Omental fat pad (tissue), 4 donors: ENCODE measurements around the gene WDR1. TPM values are rescaled to one million over a fixed set of nuclear protein-coding genes. Genes with fewer than 3 reads are reported as not detected.

Source experiments
- ATAC-seq: fragments of 150-250 bp; one replicate; pipeline ENCODE4 v1.9.1; 2016; ENCODE audit warnings: mild to moderate bottlenecking, moderate library complexity; ENCODE audit not compliant: low FRiP score
- DNase-seq: peaks from one replicate; pipeline ENCODE4 v3.0.0-alpha.2; 2019; ENCODE audit warnings: low spot score
- CTCF ChIP-seq, 3 donors: fragments of 450-650 bp; IDR thresholded peaks; one replicate each; pipeline ENCODE4 v1.5.1; 2016 to 2017; ENCODE audit warnings: antibody characterized with exemption in 3 of 3, mild to moderate bottlenecking in 3 of 3, moderate library complexity in 2 of 3
- total RNA-seq, 4 donors: library from RNA; depleted of rRNA; stranded (reverse); fragments of >200 nt; gene quantifications; one replicate each; pipeline ENCODE4 v1.1.0, GENCODE V29; 2016

WDR1 gene
- total RNA-seq, 4 donors from 2014 or later = 114 to 219 (median 135) TPM

DNA sequence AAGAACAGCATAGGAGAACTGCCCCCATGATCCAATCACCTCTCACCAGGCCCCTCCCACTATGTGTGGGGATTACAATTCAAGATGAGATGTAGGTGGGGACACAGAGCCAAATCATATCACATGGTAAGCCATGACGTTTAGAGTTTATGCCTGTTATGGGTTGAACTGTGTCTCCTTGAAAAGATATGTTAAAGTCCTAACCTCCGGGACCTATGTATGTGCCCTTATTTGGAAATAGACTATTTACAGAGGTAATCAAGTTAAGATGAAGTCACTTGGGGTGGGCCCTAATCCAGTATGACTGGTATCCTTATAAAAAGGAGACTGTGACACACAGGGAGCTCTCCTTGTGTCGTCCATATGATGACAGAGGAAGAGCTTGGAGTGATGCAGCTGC is 70.1 kb downstream of the WDR1 start:
- no peak for TF ChIP-seq CTCF (IDR thresholded peaks at IDR 0.05)
- DNase-seq = no peak
- no peak for ATAC-seq

GRCh38 chr4:10045481-10045880 is 71.1 kb downstream of the WDR1 start:
- TF ChIP-seq CTCF (IDR thresholded peaks at IDR 0.05) = no peak
- DNase-seq (no peak), ATAC-seq (no peak)

DNA sequence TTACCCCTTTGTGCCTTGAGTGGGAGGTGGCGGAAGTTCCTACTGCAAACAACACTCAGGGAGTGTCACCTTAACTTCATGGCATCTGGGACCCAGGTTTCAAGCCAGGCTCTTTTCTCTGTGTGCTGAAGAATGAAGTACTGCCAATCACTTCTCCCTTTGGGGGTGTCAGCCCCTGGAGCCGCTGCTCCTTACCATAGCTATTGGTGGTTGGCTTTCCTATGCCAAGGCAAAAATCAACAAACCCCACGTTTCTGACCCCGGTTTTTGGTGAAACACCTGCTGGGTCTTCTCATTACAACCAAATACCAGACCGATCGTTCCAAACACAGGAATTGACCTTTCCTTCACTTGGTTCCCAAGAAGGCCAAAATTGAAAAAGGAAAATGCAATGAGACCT is 75.6 kb downstream of the WDR1 start:
- TF ChIP-seq CTCF (IDR thresholded peaks at IDR 0.05) = no peak
- no peak for ATAC-seq
- DNase-seq = no peak

DNA sequence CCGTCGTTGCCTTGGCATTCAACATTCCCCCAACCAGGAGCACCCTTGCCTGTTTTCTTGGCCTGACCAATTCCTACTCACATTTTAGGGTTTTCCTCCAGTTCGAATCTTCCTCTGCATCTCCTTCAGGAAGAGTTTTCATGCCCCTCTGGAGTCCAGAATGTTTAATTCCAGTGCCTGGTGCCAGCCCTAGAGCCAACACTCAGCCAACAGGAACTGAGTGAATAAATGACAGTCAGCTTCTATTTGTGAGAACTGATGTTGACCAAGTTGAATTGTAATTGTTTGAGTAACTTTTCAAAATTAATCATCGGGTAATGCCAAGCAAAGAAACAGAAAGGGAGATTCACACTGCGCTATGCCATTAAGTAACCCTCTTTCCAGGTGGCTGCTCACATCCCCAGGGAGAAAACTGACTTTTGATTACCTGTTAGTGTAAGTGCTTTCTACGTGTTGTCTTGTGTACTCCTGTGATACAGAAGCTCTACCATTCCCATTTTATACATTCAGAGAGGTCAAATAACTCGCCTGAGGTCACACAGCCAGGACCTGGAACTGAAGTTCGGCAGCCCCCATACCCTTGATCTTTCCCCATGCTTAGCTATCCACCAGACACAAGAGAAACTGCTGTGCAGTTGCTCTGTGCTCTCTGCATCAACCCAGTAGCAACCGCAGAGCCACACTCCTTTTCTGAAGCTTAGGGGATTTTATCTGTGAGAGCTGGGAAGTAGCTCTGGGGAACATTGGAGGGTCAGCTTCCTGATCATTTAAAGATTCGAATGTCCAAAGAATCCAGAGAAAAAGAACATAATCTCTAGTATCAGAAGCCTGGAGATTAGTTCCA is 76.3 kb downstream of the WDR1 start:
- ATAC-seq = no peak
- TF ChIP-seq CTCF (IDR thresholded peaks at IDR 0.05) = no peak
- DNase-seq = no peak

- no peak for ATAC-seq
- no peak for DNase-seq
- TF ChIP-seq CTCF (IDR thresholded peaks at IDR 0.05) = no peak
Observed at GRCh38 chr4:10036807-10037342, 79.7 kb downstream of the WDR1 start.

- TF ChIP-seq CTCF (IDR thresholded peaks at IDR 0.05) = no peak
- ATAC-seq (no peak), DNase-seq (no peak)
Observed at GRCh38 chr4:10035130-10035529, 81.5 kb downstream of the WDR1 start.

- TF ChIP-seq CTCF (IDR thresholded peaks at IDR 0.05) = no peak
- no peak for DNase-seq
- no peak for ATAC-seq
Observed at GRCh38 chr4:10034612-10035104, 81.9 kb downstream of the WDR1 start.
